Neural crest cell (in vitro differentiated cells): ENCODE data around the gene BAMBI. TPM values are rescaled to one million over a fixed set of nuclear protein-coding genes. Genes with fewer than 3 reads are reported as not detected.

Experiments
- DNase-seq: peaks from one replicate; pipeline ENCODE4 v3.0.0; 2021; ENCODE audit warnings: low read depth, mixed read lengths, low spot score
- H3K27ac Mint-ChIP-seq: one replicate; pipeline ENCODE4 v1.8.0; 2021; ENCODE audit warnings: mild to moderate bottlenecking, mixed read lengths; ENCODE audit not compliant: unreplicated experiment
- H3K27me3 Mint-ChIP-seq: 2 replicates; pipeline ENCODE4 v1.8.0; 2021; ENCODE audit warnings: low read depth, mild to moderate bottlenecking, mixed read lengths
- H3K36me3 Mint-ChIP-seq: 2 replicates; pipeline ENCODE4 v1.8.0; 2021; ENCODE audit warnings: low read depth, mild to moderate bottlenecking, mixed read lengths
- H3K4me1 Mint-ChIP-seq: 2 replicates; pipeline ENCODE4 v1.8.0; 2021; ENCODE audit warnings: mixed read lengths
- H3K4me3 Mint-ChIP-seq: one replicate; pipeline ENCODE4 v1.8.0; 2021; ENCODE audit warnings: mild to moderate bottlenecking, mixed read lengths
- H3K9me3 Mint-ChIP-seq: 2 replicates; pipeline ENCODE4 v1.8.0; 2021; ENCODE audit warnings: mixed read lengths
- total RNA-seq: library from RNA; stranded (reverse); gene quantifications from 2 replicates; pipeline ENCODE4 v1.2.1, GENCODE V29; 2021
- TF ChIP-seq, protein P1 (sequence below): fragments of 200-600 bp; sonication (generic); conservative IDR thresholded peaks from 2 replicates; pipeline ENCODE4 v1.5.0; 2021; ENCODE audit warnings: antibody characterized with exemption, mild to moderate bottlenecking

Gene BAMBI
- total RNA-seq, 1 donor from 2014 or later = 5.5 TPM

DNA sequence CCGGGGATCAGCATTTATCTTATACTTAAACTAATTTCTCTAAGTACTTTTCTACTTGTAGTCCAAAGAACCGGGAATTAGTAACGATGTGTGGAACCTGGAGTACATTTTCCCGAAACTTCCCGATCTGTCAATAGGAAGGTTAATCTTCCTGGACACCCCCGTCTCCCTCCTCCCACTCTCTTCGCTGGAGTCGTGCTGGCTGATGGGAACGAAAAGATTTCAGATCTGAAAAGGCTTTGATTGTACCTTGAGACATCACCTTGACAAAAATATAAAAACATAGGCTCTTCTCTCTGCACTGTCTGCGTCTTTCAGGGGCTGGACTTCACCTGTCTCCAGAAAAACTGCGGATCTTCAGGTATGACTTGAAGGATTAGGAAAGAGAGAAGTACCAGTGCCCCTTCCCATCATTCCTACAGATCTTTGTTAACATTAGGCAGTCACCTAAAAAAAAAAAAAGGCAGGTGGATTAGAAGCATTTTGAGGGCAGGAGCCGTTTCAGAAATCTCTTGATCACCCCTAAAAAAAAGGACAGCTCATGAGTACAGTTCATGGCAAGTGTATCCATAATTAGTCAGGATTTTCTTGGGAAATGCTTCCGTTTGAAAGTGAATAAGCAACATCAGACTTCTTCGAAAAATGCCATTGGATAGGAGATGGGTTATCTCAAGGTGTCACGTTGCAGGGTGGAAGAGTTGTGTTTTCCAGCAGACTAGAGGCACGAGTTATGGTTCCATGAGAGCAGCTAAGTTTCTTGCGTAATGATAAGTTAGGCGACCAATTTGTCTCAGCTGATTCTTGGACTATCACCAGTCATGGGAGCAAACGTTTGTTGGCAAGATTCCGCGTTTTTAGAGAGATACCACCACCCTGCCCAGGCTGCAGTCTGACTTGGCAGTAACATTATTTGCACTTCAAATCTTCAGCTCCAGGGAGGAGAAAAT lies 7.8 kb upstream of the BAMBI start:
- H3K27ac Mint-ChIP-seq = no peak overlapping the region
- H3K36me3 Mint-ChIP-seq = no peaks in the 10 kb centered on the region
- H3K9me3 Mint-ChIP-seq = no peaks in the 10 kb centered on the region
- H3K4me3 Mint-ChIP-seq = peak overlapping the region; percentile 81
- H3K4me1 Mint-ChIP-seq = peaks cover 20% of the 10 kb centered on the region
- TF ChIP-seq, protein P1, sequence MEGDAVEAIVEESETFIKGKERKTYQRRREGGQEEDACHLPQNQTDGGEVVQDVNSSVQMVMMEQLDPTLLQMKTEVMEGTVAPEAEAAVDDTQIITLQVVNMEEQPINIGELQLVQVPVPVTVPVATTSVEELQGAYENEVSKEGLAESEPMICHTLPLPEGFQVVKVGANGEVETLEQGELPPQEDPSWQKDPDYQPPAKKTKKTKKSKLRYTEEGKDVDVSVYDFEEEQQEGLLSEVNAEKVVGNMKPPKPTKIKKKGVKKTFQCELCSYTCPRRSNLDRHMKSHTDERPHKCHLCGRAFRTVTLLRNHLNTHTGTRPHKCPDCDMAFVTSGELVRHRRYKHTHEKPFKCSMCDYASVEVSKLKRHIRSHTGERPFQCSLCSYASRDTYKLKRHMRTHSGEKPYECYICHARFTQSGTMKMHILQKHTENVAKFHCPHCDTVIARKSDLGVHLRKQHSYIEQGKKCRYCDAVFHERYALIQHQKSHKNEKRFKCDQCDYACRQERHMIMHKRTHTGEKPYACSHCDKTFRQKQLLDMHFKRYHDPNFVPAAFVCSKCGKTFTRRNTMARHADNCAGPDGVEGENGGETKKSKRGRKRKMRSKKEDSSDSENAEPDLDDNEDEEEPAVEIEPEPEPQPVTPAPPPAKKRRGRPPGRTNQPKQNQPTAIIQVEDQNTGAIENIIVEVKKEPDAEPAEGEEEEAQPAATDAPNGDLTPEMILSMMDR = no peak
- no peak for DNase-seq
- peaks cover 96% of the 10 kb centered on the region for H3K27me3 Mint-ChIP-seq

DNA sequence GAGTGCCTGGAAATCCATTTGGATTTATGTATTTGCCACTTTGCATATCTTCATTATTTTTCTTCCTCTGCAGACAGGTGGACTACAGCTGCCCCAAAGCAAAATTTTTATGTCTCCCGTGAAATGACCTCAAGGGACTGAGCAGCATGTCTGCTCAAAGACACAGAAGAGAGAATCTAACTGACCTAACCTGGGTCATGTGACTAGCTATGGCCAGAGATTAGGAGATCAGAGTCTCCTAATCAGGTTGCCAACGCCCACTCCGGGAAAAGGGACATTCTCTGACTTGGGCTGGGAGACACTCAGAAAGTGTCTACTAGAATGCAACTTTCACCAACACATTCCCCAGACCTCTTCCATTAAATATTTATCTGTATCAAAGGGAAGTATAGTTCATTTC lies 2.5 kb upstream of the BAMBI start:
- Mint-ChIP-seq H3K4me1 (peaks cover 23% of the 10 kb centered on the region), H3K36me3 (no peaks in the 10 kb centered on the region), H3K9me3 (no peaks in the 10 kb centered on the region), H3K27ac (no peak overlapping the region), H3K27me3 (peaks cover 85% of the 10 kb centered on the region), H3K4me3 (peak overlapping the region; percentile 11)
- TF ChIP-seq, protein P1 = no peak
- no peak for DNase-seq

DNA sequence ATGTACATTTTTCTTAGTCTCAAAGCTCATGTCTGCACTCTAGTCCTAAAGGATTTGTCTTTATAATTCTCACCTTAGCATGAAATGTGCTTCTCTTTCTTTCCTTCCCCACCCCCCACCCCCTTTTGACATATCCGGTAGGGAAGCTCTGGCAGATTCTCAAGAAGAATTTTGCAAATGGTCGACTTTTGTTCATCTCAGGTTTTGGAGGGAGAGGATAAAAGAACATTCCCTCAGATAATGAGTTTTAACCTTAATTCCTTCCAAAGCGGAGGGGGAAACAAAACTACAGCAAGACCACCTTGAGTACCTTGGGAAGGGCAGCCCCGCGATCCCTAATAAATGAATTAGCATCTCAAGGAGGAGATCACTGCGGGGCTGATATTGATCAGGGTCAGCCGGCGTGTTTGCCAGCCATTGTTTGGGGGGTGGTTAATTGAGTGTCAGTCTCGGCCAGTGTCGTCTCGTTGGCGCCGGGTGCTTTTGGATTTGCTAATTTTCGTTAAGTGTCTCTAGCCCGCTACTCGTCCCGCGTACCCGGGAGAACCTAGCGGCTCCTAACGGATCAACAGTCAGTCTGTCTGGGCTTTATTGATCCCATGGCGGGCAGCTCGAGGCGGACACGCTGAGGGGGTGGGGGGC lies 874 bp upstream of the BAMBI start:
- Mint-ChIP-seq H3K27me3 (peaks cover 85% of the 10 kb centered on the region), H3K27ac (no peak overlapping the region), H3K36me3 (no peaks in the 10 kb centered on the region), H3K4me1 (peaks cover 36% of the 10 kb centered on the region), H3K4me3 (peak overlapping the region; percentile 89), H3K9me3 (no peaks in the 10 kb centered on the region)
- peak; percentile 25 for DNase-seq
- TF ChIP-seq, protein P1 = no peak

DNA sequence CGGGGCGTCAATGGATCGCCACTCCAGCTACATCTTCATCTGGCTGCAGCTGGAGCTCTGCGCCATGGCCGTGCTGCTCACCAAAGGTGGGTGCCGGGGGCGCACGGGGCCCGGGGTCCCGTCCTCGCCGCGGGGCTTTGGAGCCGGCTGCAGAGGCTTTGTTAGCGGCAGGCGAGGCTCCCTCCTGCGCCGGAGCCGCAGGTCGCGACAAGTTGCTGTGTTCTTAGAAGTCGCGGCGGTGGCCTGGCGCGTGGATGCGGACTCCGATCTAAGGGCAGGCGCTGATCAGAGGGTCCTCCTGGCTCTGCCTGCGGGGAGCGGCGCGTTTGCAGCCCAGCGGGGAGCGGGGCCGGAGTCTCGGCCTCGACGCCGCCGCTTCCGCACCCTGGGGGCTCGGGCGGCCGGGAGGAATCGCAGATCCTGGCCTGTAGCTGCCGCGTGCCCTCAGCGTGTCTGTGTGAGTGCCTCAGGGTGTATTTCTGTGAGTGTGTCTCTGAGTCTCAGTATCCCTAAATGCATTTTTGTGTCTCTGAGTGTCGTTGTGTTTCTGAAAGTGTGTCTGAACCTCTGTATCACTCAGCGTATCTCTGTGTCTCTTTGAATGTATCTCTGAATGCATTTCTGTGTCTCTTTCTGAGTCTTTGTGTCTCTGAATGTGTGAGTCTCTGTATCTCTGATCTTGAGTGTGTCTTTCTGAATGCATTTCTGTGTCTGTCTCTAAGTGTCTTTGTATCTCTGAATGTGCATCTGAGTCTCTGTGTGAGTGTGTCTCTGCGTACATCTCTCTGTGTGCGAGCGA lies 766 bp downstream of the BAMBI start:
- Mint-ChIP-seq H3K9me3 (no peaks in the 10 kb centered on the region), H3K36me3 (peaks cover 3% of the 10 kb centered on the region), H3K4me1 (peaks cover 36% of the 10 kb centered on the region), H3K27me3 (peaks cover 81% of the 10 kb centered on the region), H3K4me3 (peak overlapping the region; percentile 89), H3K27ac (peak overlapping the region; percentile 12)
- peak; percentile 42 for DNase-seq
- TF ChIP-seq, protein P1 = no peak
